HEK293T (cell line): Measurements from ENCODE around the gene PCDH10.

Source experiments
- CTCF ChIA-PET: fragments of 350-600 bp; formaldehyde crosslinking; extraction: SDS; loops from one replicate; lab custom pipeline; 2021; ENCODE audit warnings: antibody characterized with exemption, inconsistent platforms; lab: Yijun Ruan, JAX
- POLR2A ChIA-PET: fragments of 350-600 bp; formaldehyde crosslinking; extraction: SDS; loops from one replicate; lab custom pipeline; 2020; ENCODE audit warnings: antibody characterized with exemption, inconsistent platforms; lab: Yijun Ruan, JAX
- DNase-seq: peaks from one replicate; pipeline ENCODE4 v3.0.0; 2012; ENCODE audit warnings: mixed read lengths; ENCODE audit errors: extremely low spot score
- ARNT ChIP-seq: fragments of 450-650 bp; IDR thresholded peaks from 2 replicates; pipeline ENCODE4 v1.6.1; 2017; ENCODE audit warnings: mild to moderate bottlenecking
- BHLHE40 ChIP-seq: fragments of 450-650 bp; IDR thresholded peaks from 2 replicates; pipeline ENCODE4 v1.6.1; 2016; ENCODE audit warnings: mild to moderate bottlenecking, moderate library complexity, borderline replicate concordance
- CTBP1 ChIP-seq: fragments of 450-650 bp; IDR thresholded peaks from 2 replicates; pipeline ENCODE4 v1.6.1; 2016; ENCODE audit warnings: borderline replicate concordance
- ELF4 ChIP-seq: fragments of 450-650 bp; IDR thresholded peaks from 2 replicates; pipeline ENCODE4 v1.6.1; 2017; ENCODE audit warnings: antibody characterized with exemption
- FOXA1 ChIP-seq: fragments of 450-650 bp; IDR thresholded peaks from 2 replicates; pipeline ENCODE4 v1.6.1; 2016; ENCODE audit warnings: mild to moderate bottlenecking
- FOXK2 ChIP-seq: fragments of 450-650 bp; IDR thresholded peaks from 2 replicates; pipeline ENCODE4 v1.6.1; 2016; ENCODE audit warnings: mild to moderate bottlenecking
- FOXM1 ChIP-seq: fragments of 450-650 bp; IDR thresholded peaks from 2 replicates; pipeline ENCODE4 v1.6.1; 2017; ENCODE audit warnings: mild to moderate bottlenecking, borderline replicate concordance
- HDGF ChIP-seq: fragments of 450-650 bp; IDR thresholded peaks from 2 replicates; pipeline ENCODE4 v1.6.1; 2017; ENCODE audit warnings: antibody characterized with exemption, borderline replicate concordance
- L3MBTL2 ChIP-seq: fragments of 450-650 bp; conservative IDR thresholded peaks from 2 replicates; pipeline ENCODE4 v1.6.1; 2016; ENCODE audit warnings: mild to moderate bottlenecking
- LEF1 ChIP-seq: fragments of 450-650 bp; IDR thresholded peaks from 2 replicates; pipeline ENCODE4 v1.6.1; 2017; ENCODE audit warnings: mild to moderate bottlenecking, borderline replicate concordance
- NFRKB ChIP-seq: fragments of 450-650 bp; IDR thresholded peaks from 2 replicates; pipeline ENCODE4 v1.6.1; 2016; ENCODE audit warnings: mild to moderate bottlenecking, moderate library complexity
- SP1 ChIP-seq: fragments of 450-650 bp; IDR thresholded peaks from 2 replicates; pipeline ENCODE4 v1.6.1; 2017
- SUZ12 ChIP-seq: fragments of 450-650 bp; IDR thresholded peaks from 2 replicates; pipeline ENCODE4 v1.6.1; 2016; ENCODE audit warnings: mild to moderate bottlenecking
- TARDBP ChIP-seq: fragments of 450-650 bp; IDR thresholded peaks from 2 replicates; pipeline ENCODE4 v1.6.1; 2016
- ZNF384 ChIP-seq: fragments of 450-650 bp; IDR thresholded peaks from 2 replicates; pipeline ENCODE4 v1.6.1; 2016
- TF ChIP-seq, protein P1 (sequence below): fragments of 450-650 bp; IDR thresholded peaks from 2 replicates; pipeline ENCODE4 v1.6.1; 2016

The PCDH10 gene

DNA sequence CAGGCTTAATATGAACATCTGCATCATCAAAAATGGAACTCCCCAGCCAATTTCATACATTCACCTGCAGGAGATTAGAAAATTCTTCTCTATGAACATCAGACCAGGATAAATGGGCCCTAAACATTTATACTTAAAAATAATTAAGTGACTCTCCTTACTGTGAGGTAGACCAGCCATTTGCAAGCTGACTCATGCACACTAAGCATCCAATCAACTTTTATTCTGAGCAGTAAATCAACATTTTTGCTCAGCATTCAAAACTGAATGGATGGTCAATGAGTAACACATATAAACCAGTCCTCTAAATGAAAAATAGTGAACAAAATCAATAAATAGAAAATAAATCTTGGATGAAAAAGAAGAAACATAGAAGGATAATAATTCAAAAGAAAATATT, 19.9 kb upstream of the PCDH10 start:
- ChIA-PET POLR2A (no interaction called here), CTCF (no interaction called here)
- no peak for TF ChIP-seq FOXK2
- TF ChIP-seq NFRKB: no peak
- no peak for TF ChIP-seq BHLHE40
- TF ChIP-seq FOXM1: no peak
- no peak for TF ChIP-seq CTBP1
- no peak for TF ChIP-seq ELF4
- TF ChIP-seq ZNF384: no peak
- TF ChIP-seq, protein P1, sequence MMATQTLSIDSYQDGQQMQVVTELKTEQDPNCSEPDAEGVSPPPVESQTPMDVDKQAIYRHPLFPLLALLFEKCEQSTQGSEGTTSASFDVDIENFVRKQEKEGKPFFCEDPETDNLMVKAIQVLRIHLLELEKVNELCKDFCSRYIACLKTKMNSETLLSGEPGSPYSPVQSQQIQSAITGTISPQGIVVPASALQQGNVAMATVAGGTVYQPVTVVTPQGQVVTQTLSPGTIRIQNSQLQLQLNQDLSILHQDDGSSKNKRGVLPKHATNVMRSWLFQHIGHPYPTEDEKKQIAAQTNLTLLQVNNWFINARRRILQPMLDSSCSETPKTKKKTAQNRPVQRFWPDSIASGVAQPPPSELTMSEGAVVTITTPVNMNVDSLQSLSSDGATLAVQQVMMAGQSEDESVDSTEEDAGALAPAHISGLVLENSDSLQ: no peak
- TF ChIP-seq SP1: no peak
- no peak for TF ChIP-seq ARNT
- no peak for TF ChIP-seq FOXA1
- TF ChIP-seq LEF1: no peak
- no peak for TF ChIP-seq SUZ12
- no peak for TF ChIP-seq L3MBTL2
- DNase-seq: no peak

GRCh38 chr4:133130171-133130570, 18.9 kb upstream of the PCDH10 start:
- CTCF ChIA-PET: interaction anchor here (1.3 kb wide), 1 partner anchor 16 kb away, joined by 5 read pairs; no protein-coding TSS in a partner anchor
- TF ChIP-seq FOXK2 (no peak), SUZ12 (no peak), CTBP1 (no peak), ELF4 (no peak)
- DNase-seq: no peak
- POLR2A ChIA-PET: no interaction called here

DNA sequence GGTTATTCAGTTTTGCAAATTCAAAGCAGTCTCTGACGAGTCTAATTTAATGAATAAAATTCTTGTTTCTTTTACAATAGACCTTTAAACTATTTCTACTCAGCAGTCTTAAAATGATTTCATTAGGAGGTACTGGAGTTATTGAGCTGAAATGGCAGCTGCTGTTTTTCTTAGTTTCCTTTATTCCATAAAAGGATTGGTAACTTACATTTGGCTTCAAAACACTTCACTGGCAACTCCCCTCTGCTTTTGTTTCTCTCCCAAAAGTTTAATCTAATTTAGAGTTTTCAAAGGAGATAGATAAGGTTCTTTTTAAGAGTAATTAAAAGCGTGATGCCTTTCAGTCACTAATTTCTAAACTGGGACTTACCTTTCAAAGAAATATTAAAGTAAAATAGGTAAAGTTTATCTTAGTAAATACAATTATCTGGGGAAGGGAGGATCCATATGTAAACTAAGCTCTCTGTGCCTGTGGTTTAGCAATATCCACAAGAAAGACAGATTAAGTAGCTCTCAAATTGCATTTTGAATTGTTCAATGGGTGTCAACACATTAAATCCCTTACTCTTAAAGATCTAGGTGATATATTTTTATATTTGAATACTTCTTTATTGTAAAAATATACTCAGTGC, 17.1 kb upstream of the PCDH10 start:
- no peak for TF ChIP-seq FOXK2
- TF ChIP-seq CTBP1: no peak
- DNase-seq: no peak
- ChIA-PET POLR2A (no interaction called here), CTCF (interaction anchor here (0.6 to 1.6 kb wide), 2 partner anchors 15 kb away, joined by 3 to 4 read pairs; no protein-coding TSS in a partner anchor)

- TF ChIP-seq BHLHE40: no peak
- no peak for TF ChIP-seq HDGF
- no peak for TF ChIP-seq FOXA1
- no peak for TF ChIP-seq CTBP1
- no peak for TF ChIP-seq LEF1
- TF ChIP-seq L3MBTL2: no peak
- TF ChIP-seq FOXM1: no peak
- ChIA-PET POLR2A (no interaction called here), CTCF (interaction anchor here (1.1 kb wide), 1 partner anchor 10 kb away, joined by 4 read pairs; no protein-coding TSS in a partner anchor)
- DNase-seq: no peak
Observed at GRCh38 chr4:133136833-133137232, 12.3 kb upstream of the PCDH10 start.

DNA sequence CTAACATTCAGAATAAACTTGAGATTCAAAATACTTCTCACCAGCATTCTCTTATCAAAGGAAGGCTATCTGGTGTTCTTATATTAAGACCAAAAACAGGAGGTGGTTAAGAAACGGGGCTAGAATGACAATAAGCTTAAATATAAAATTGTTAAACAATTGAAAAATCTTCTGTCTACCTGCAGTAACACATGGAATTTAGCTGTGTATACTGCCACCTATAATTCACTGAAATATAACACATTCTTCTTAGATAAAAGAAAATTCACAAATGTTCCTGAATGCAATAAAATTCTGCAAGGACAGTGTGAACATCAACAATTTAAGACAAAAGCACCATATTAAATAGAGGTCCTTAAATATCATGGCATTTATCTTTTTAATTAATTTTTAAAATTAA, 11.5 kb upstream of the PCDH10 start:
- no peak for TF ChIP-seq CTBP1
- no peak for TF ChIP-seq FOXM1
- no peak for TF ChIP-seq ARNT
- no peak for TF ChIP-seq FOXA1
- TF ChIP-seq FOXK2: no peak
- TF ChIP-seq L3MBTL2: no peak
- no peak for TF ChIP-seq BHLHE40
- no peak for TF ChIP-seq ZNF384
- TF ChIP-seq TARDBP: no peak
- TF ChIP-seq SUZ12: no peak
- CTCF ChIA-PET: interaction anchor here (1.1 kb wide), 1 partner anchor 9 kb away, joined by 4 read pairs; no protein-coding TSS in a partner anchor
- POLR2A ChIA-PET: no interaction called here
- DNase-seq: no peak

DNA sequence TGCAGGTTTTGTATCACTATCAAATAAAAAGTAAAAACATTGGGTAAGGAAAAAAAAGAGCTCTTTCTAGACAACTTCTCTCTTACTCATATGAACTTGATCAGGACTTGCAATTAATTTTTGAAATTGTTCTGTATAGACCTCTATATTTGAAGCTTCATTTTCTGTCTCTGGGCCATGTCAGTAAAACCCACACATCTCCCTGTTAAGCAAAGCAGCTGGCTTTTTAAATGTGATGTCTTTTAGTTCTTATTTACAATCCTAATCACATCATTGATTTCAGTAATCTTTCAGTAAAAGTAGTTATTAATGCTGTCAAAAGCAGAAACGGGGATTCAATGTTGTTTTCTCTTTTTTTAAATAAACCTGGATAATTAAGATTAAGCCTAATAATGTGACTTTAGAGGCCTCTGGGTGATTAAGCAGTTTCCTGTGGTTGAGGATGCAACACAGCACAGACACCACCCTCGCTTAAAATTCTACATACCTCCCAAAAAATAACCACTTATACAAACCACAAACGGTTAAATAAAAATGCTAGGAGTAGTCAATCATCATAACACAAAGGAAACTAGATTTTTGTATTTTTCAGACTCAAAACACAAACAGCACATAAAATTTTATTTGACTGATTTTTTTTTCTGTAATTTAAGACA, 5.2 kb upstream of the PCDH10 start:
- CTCF ChIA-PET: interaction anchor here (1.0 kb wide), 1 partner anchor 8 kb away, joined by 3 read pairs; no protein-coding TSS in a partner anchor
- POLR2A ChIA-PET: no interaction called here
- no peak for TF ChIP-seq ZNF384
- TF ChIP-seq FOXA1: no peak
- TF ChIP-seq HDGF: no peak
- no peak for TF ChIP-seq ELF4
- TF ChIP-seq LEF1: no peak
- TF ChIP-seq, protein P1: no peak
- no peak for TF ChIP-seq ARNT
- no peak for DNase-seq

DNA sequence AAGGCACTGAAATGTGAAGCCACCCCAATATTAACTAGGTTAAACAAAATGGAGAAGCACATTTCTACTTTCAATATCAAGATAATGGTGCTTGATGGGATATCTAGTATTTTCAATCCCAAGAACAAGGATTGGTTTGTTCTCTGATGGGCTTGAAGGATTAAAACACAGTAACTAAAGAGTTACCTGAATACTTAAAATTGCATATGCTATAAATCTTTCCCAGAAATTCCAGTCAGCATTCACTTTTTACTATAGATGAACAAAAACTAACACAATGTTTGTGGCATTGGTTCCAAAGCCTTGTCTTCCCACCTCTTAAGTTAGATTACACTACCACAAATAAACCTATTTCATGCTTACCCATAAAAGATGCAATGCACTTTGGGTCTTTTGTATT, 3.9 kb upstream of the PCDH10 start:
- TF ChIP-seq SP1 (no peak), TARDBP (no peak), ZNF384 (no peak), BHLHE40 (no peak), LEF1 (no peak), SUZ12 (no peak)
- CTCF ChIA-PET: no interaction called here
- DNase-seq: no peak
- POLR2A ChIA-PET: no interaction called here
